ENCODE data around the gene OGN. TPM values are rescaled to one million over a fixed set of nuclear protein-coding genes. Genes with fewer than 3 reads are reported as not detected.

Gene OGN
- total and polyA plus RNA-seq, 7 donors: 0.64 to 7.4 (median 0.95) TPM

GRCh38 chr9:92333282-92333634 is 71.1 kb downstream of the OGN start:
- H3K27me3 ChIP-seq (ENCODE audit: insufficient read depth in 3 of 3, low read length in 2 of 3): no peaks in the 10 kb centered on the region
- 88 to 96% (median 92%) methylated on average over 2 of the region's 2 CpGs for WGBS, 3 donors
- no peaks in the 10 kb centered on the region for H3K9me3 ChIP-seq
- intact Hi-C loops (cut with DNase I): no loop called here
- peaks cover 2 to 58% of the 10 kb centered on the region in 2 donors for H3K36me3 ChIP-seq (ENCODE audit: insufficient read depth in 1 of 2, low read depth in 1 of 2)
- peaks cover 4% of the 10 kb centered on the region for H3K4me1 ChIP-seq
- ATAC-seq (no peak), DNase-seq (no peak)
- H3K27ac ChIP-seq: no peak overlapping the region
- TF ChIP-seq CTCF (IDR thresholded peaks at IDR 0.05): no peak
- no peak overlapping the region for H3K4me3 ChIP-seq

Other genes with a start within 250 kb of the OGN start
- gene IARS1, start 110.9 kb downstream of the OGN start, total RNA-seq: 100 to 1,000 TPM in 2 of 4 donors, 10 to 100 TPM in 2; 93.3 to 166 (median 102) TPM
- 100 to 1,000 TPM in 1 of 3 donors, 10 to 100 TPM in 2; 45.6 to 183 (median 90.9) TPM for gene IARS1, start 110.9 kb downstream of the OGN start, polyA plus RNA-seq
- gene NOL8, start 79.2 kb downstream of the OGN start, total RNA-seq: 10 to 100 TPM; 14.5 to 29.4 (median 20.1) TPM
- 10 to 100 TPM; 11.2 to 21.1 (median 11.7) TPM for gene NOL8, start 79.2 kb downstream of the OGN start, polyA plus RNA-seq
- 10 to 100 TPM in 1 of 4 donors, 1 to 10 TPM in 3; 5.9 to 15.7 (median 8.0) TPM for gene CENPP, start 78.6 kb downstream of the OGN start, total RNA-seq
- 1 to 10 TPM; 1.8 to 6.4 (median 3.9) TPM for gene CENPP, start 78.6 kb downstream of the OGN start, polyA plus RNA-seq
- gene OMD, start 19.9 kb upstream of the OGN start, total RNA-seq: 1 to 10 TPM in 1 of 4 donors, under 1 TPM in 3; 0.12 to 1.7 (median 0.73) TPM
- gene OMD, start 19.9 kb upstream of the OGN start, polyA plus RNA-seq: under 1 TPM; 0.45 to 0.98 (median 0.68) TPM
- 1 to 10 TPM in 3 of 4 donors, under 1 TPM in 1; 0.52 to 5.7 (median 1.4) TPM for gene ASPN, start 77.9 kb upstream of the OGN start, total RNA-seq
- gene ASPN, start 77.9 kb upstream of the OGN start, polyA plus RNA-seq: 1 to 10 TPM in 2 of 3 donors, under 1 TPM in 1; 0.82 to 1.2 (median 1.2) TPM
- gene ECM2, start 131.4 kb upstream of the OGN start, total RNA-seq: 1 to 10 TPM; 1.9 to 7.8 (median 3.2) TPM
- gene ECM2, start 131.4 kb upstream of the OGN start, polyA plus RNA-seq: 1 to 10 TPM; 1.2 to 2.7 (median 1.4) TPM

Data from psoas muscle (tissue), 8 donors.